Kidney epithelial cell (primary cell): ENCODE results near the gene TRIM22. TPM values are rescaled to one million over a fixed set of nuclear protein-coding genes. Genes with fewer than 3 reads are reported as not detected.

Source experiments
- DNase-seq: peaks from one replicate; pipeline ENCODE4 v3.0.0-alpha.2; 2010; ENCODE audit warnings: low read depth
- H3K27me3 ChIP-seq: 2 replicates; pipeline ENCODE4 v1.6.0; 2011; ENCODE audit warnings: low read length; ENCODE audit not compliant: control insufficient read depth, insufficient read depth
- H3K36me3 ChIP-seq: 2 replicates; pipeline ENCODE4 v1.5.1; 2011; ENCODE audit warnings: low read length; ENCODE audit not compliant: control insufficient read depth, insufficient read depth
- H3K4me3 ChIP-seq: 2 replicates; pipeline ENCODE4 v1.5.1; 2011; ENCODE audit warnings: low read depth, mild to moderate bottlenecking, control low read depth, low read length
- total RNA-seq: library from RNA; depleted of rRNA; stranded (reverse); fragments of >200 nt; gene quantifications from 2 replicates; pipeline ENCODE4 v1.2.3, GENCODE V29; 2015
- TF ChIP-seq, protein P1 (sequence below): IDR thresholded peaks from 2 replicates; pipeline ENCODE4 v1.5.1; 2011; ENCODE audit warnings: mild to moderate bottlenecking, moderate library complexity, low read length, control low read depth, inconsistent platforms; ENCODE audit not compliant: insufficient read depth, poor library complexity, severe bottlenecking

Gene TRIM22
- total RNA-seq, 1 donor from 2014 or later: 23.4 TPM

DNA sequence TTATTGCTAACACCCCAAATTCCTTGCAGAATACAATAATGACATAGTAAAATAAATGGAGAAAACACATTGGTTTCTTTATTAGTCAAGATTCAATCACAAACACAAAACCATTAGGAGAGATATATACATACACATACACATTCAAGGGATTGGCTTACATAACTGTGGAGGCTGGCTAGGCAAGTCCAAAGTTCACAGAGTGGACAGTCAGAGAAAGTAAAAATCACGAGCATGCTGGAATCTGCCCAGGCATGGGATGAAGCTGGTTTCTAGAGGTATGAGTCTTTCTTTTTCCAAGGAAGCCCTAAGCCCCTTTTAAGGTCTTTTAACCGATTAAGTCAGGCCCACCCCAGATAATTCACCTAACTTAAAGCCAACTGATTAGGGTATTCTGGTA lies 33.0 kb downstream of the TRIM22 start:
- DNase-seq: no peak
- Histone ChIP-seq H3K27me3 (no peaks in the 10 kb centered on the region), H3K4me3 (no peak overlapping the region), H3K36me3 (no peaks in the 10 kb centered on the region)
- TF ChIP-seq, protein P1, sequence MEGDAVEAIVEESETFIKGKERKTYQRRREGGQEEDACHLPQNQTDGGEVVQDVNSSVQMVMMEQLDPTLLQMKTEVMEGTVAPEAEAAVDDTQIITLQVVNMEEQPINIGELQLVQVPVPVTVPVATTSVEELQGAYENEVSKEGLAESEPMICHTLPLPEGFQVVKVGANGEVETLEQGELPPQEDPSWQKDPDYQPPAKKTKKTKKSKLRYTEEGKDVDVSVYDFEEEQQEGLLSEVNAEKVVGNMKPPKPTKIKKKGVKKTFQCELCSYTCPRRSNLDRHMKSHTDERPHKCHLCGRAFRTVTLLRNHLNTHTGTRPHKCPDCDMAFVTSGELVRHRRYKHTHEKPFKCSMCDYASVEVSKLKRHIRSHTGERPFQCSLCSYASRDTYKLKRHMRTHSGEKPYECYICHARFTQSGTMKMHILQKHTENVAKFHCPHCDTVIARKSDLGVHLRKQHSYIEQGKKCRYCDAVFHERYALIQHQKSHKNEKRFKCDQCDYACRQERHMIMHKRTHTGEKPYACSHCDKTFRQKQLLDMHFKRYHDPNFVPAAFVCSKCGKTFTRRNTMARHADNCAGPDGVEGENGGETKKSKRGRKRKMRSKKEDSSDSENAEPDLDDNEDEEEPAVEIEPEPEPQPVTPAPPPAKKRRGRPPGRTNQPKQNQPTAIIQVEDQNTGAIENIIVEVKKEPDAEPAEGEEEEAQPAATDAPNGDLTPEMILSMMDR: no peak

DNA sequence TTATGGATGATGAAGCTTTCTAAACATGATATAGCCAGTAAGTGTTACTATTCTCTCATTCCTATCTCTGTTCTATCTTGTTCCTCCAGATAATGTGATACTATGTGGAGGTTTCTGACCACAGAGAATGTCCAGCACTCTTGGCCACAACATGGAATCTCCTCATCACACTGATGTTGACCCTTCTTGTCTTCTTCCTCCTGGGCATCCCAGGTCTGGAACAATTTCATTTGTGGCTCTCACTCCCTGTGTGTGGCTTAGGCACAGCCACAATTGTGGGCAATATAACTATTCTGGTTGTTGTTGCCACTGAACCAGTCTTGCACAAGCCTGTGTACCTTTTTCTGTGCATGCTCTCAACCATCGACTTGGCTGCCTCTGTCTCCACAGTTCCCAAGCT lies 36.8 kb downstream of the TRIM22 start:
- no peak overlapping the region for H3K4me3 ChIP-seq
- no peaks in the 10 kb centered on the region for H3K27me3 ChIP-seq
- TF ChIP-seq, protein P1: no peak

DNA sequence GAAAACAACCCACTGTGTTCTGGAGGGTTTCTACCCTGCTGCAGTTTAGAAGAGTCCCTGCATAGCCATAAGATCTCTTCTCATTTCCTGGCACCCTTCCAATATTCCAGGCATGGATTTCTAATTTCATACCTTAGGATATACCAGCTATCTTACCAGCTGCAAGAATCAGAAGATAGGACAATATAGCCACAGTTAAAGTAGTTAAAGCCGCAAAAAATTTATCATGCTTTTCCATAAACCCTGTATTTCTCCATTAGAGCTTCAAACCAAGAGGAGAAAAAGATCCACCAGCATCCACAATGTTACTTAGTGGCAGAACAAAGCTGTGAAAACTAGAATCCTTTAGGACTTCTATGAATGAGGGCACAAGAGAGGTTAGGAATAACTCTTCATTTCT lies 38.1 kb downstream of the TRIM22 start:
- Histone ChIP-seq H3K36me3 (no peaks in the 10 kb centered on the region), H3K27me3 (no peaks in the 10 kb centered on the region), H3K4me3 (no peak overlapping the region)
- no peak for DNase-seq
- TF ChIP-seq, protein P1: no peak

More for the DNA sequence above, 36.8 kb downstream of the TRIM22 start:
- H3K36me3 ChIP-seq: no peaks in the 10 kb centered on the region
- DNase-seq: no peak

DNA sequence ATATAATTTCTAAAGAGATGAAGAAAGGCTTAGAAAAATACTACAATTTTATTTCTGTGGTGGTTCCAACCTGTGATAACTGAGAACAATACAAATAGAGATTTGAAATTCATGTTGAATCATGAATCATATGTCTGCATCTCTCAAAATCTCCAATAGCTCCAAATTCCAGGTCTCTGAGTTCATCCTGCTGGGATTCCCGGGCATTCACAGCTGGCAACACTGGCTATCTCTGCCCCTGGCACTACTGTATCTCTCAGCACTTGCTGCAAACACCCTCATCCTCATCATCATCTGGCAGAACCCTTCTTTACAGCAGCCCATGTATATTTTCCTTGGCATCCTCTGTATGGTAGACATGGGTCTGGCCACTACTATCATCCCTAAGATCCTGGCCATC lies 46.8 kb downstream of the TRIM22 start, which contains the start of gene OR56B1:
Gene OR56B1, plus strand, starts transcription at position 53 of the 400 bp plus-strand sequence. Its CDS starts 69 bp downstream, at position 122.
- H3K4me3 ChIP-seq: no peak within 1 kb of the TSS
- no peaks in the 10 kb centered on the region for H3K27me3 ChIP-seq
- no peaks in the 10 kb centered on the region for H3K36me3 ChIP-seq
- TF ChIP-seq, protein P1: no peak
- no peak for DNase-seq

DNA sequence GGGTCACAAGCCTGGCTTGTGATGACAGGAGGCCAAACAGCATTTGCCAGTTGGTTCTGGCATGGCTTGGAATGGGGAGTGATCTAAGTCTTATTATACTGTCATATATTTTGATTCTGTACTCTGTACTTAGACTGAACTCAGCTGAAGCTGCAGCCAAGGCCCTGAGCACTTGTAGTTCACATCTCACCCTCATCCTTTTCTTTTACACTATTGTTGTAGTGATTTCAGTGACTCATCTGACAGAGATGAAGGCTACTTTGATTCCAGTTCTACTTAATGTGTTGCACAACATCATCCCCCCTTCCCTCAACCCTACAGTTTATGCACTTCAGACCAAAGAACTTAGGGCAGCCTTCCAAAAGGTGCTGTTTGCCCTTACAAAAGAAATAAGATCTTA lies 47.5 kb downstream of the TRIM22 start:
- H3K27me3 ChIP-seq: no peaks in the 10 kb centered on the region
- H3K36me3 ChIP-seq: no peaks in the 10 kb centered on the region
- H3K4me3 ChIP-seq: no peak overlapping the region
- no peak for DNase-seq
- TF ChIP-seq, protein P1: no peak

DNA sequence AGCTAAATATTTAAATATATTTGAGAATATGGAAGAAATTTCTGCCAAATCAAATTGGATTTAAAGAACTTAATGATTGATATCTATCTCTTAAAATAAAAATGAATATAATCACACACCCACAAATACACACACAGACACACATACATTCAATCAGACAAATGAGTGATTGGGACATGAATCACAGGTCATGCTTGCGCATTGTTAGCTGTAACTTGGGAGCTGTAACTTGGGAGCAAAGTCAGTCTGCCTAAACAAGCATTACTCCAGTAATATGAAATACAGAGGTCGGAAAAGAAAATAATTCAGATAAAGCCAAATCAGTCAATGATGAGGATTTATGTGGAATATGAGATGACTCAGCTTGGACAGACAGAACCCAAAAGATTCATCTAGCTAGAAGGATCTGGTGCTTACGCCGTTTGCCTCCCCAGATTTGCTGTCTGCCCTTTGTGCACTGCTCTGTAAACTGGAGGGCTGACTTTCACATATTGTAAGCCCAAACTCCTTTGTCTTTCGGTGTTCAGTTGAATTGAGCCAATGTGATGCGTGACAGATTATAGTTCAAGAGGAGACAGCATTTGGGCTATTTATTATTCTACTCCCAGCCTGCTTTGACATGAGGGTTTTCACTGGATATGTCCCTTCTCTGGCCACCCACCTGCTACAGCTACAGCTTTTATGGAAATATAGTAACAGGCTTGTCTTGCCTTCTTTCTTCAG lies 48.2 kb downstream of the TRIM22 start:
- H3K27me3 ChIP-seq: no peaks in the 10 kb centered on the region
- no peaks in the 10 kb centered on the region for H3K36me3 ChIP-seq
- no peak overlapping the region for H3K4me3 ChIP-seq
- DNase-seq: no peak
- TF ChIP-seq, protein P1: no peak
